IPS-NIHi7 (cell line): Measurements from ENCODE around the gene SNRPD2.
A peak's percentile ranks its signal among the peaks of the same experiment; 100 is the strongest.

Source experiments
- DNase-seq: peaks from one replicate; pipeline ENCODE4 v3.0.0; 2012; ENCODE audit warnings: mixed read lengths; ENCODE audit errors: extremely low spot score

SNRPD2 gene

GRCh38 chr19:45657520-45658167 lies 34.1 kb downstream of the SNRPD2 start:
- no peak for DNase-seq

GRCh38 chr19:45655073-45655472 lies 36.7 kb downstream of the SNRPD2 start:
- DNase-seq: no peak

- no peak for DNase-seq
Measured at GRCh38 chr19:45653634-45654033, 38.1 kb downstream of the SNRPD2 start.

GRCh38 chr19:45650722-45651121 lies 41.0 kb downstream of the SNRPD2 start:
- DNase-seq: no peak

- DNase-seq: no peak
Measured at GRCh38 chr19:45646345-45646698, 45.4 kb downstream of the SNRPD2 start.

GRCh38 chr19:45645631-45646344 lies 46.0 kb downstream of the SNRPD2 start:
- DNase-seq: peak; percentile 93

GRCh38 chr19:45645068-45645630 lies 46.6 kb downstream of the SNRPD2 start:
- no peak for DNase-seq

GRCh38 chr19:45643927-45644771 lies 47.6 kb downstream of the SNRPD2 start:
- no peak for DNase-seq

GRCh38 chr19:45643024-45643926 lies 48.5 kb downstream of the SNRPD2 start:
- DNase-seq: peak; percentile 82

- peak; percentile 86 for DNase-seq
Measured at GRCh38 chr19:45641274-45642105, 50.3 kb downstream of the SNRPD2 start.

GRCh38 chr19:45640849-45641273 lies 50.9 kb downstream of the SNRPD2 start:
- DNase-seq: peak; percentile 56

GRCh38 chr19:45638930-45639729 lies 52.6 kb downstream of the SNRPD2 start, which contains the start of gene EML2:
EML2 (minus strand) TSS chr19:45639397; CDS start chr19:45639376, 21 bp downstream.
- DNase-seq: peak; percentile 85

- DNase-seq: no peak
Measured at GRCh38 chr19:45637890-45638667, 53.7 kb downstream of the SNRPD2 start.
